ENCODE measurements around the gene PRKCD.

DNA sequence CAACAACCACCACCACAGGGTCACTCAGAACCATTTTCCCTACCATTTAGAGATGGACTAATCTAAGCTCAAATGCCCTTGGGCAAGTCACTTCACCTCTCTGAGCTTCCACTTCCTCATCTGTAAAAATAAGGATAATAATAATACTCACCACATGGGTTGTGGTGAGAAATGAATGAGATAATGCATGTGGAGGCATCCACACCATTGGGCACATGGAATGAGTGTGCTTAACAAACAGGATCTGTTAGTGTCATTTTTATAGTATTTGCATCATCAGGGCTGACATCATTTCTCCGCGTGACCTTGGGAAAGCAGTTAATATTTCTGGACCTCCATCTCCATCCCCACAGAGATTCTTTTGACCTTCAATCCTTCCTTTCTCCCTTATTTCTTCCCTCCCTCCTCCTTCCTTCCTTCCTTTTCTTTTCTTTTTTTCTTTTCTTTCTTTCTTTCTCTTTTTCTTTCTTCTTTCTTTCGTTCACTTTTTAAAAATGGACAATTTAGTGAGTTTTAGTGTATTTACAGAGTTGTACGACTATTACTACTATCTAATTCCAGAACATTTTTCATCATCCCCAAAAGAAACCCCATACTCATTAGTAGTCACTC is 23.1 kb upstream of the PRKCD start:
- TF ChIP-seq POLR2A (IDR thresholded peaks at IDR 0.05) = no peak
- TF ChIP-seq, protein P1, sequence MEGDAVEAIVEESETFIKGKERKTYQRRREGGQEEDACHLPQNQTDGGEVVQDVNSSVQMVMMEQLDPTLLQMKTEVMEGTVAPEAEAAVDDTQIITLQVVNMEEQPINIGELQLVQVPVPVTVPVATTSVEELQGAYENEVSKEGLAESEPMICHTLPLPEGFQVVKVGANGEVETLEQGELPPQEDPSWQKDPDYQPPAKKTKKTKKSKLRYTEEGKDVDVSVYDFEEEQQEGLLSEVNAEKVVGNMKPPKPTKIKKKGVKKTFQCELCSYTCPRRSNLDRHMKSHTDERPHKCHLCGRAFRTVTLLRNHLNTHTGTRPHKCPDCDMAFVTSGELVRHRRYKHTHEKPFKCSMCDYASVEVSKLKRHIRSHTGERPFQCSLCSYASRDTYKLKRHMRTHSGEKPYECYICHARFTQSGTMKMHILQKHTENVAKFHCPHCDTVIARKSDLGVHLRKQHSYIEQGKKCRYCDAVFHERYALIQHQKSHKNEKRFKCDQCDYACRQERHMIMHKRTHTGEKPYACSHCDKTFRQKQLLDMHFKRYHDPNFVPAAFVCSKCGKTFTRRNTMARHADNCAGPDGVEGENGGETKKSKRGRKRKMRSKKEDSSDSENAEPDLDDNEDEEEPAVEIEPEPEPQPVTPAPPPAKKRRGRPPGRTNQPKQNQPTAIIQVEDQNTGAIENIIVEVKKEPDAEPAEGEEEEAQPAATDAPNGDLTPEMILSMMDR (IDR thresholded peaks at IDR 0.05) = no peak

All from upper lobe of left lung (tissue), 4 donors.